ENCODE measurements around the gene CCDC50.

CCDC50 gene

GRCh38 chr3:191440532-191440931 lies 111.3 kb downstream of the CCDC50 start:
- Histone ChIP-seq H3K4me3 (ENCODE audit: insufficient read depth, low read length, poor library complexity, severe bottlenecking) (no peak overlapping the region), H3K27me3 (ENCODE audit: low read length) (no peaks in the 10 kb centered on the region)

GRCh38 chr3:191441687-191442086 lies 112.5 kb downstream of the CCDC50 start:
- Histone ChIP-seq H3K27me3 (ENCODE audit: low read length) (no peaks in the 10 kb centered on the region), H3K4me2 (ENCODE audit: low read depth, low read length, poor library complexity, severe bottlenecking) (no peak overlapping the region), H4K20me1 (ENCODE audit: low read depth, low read length) (no peaks in the 10 kb centered on the region), H3K79me2 (ENCODE audit: insufficient read depth, low read length) (no peaks in the 10 kb centered on the region), H3F3A (ENCODE audit: insufficient read depth) (no peaks in the 10 kb centered on the region), H3K4me3 (ENCODE audit: insufficient read depth, low read length, poor library complexity, severe bottlenecking) (no peak overlapping the region), H2AFZ (ENCODE audit: low read depth, low read length, severe bottlenecking) (no peak overlapping the region), H3K9me3 (ENCODE audit: insufficient read depth, low read length) (no peaks in the 10 kb centered on the region), H3K9me2 (replicated peaks; ENCODE audit: insufficient read depth, low read length) (no peaks in the 10 kb centered on the region), H3K36me3 (ENCODE audit: low read length) (no peaks in the 10 kb centered on the region), H3K9ac (ENCODE audit: low read length) (no peak overlapping the region), H3K27ac (ENCODE audit: low read depth, low read length) (no peak overlapping the region)
- TF ChIP-seq CTCF (IDR thresholded peaks at IDR 0.05; ENCODE audit: insufficient read depth, low read length, poor library complexity, severe bottlenecking) (no peak), EZH2phosphoT487 (conservative IDR thresholded peaks at IDR 0.05; ENCODE audit: low read length) (no peak)

More at GRCh38 chr3:191440532-191440931, 111.3 kb downstream of the CCDC50 start:
- Histone ChIP-seq H3F3A (ENCODE audit: insufficient read depth) (no peaks in the 10 kb centered on the region), H3K36me3 (ENCODE audit: low read length) (no peaks in the 10 kb centered on the region), H3K9me2 (replicated peaks; ENCODE audit: insufficient read depth, low read length) (no peaks in the 10 kb centered on the region), H3K9ac (ENCODE audit: low read length) (no peak overlapping the region), H4K20me1 (ENCODE audit: low read depth, low read length) (no peaks in the 10 kb centered on the region), H3K27ac (ENCODE audit: low read depth, low read length) (no peak overlapping the region), H3K79me2 (ENCODE audit: insufficient read depth, low read length) (no peaks in the 10 kb centered on the region), H2AFZ (ENCODE audit: low read depth, low read length, severe bottlenecking) (no peak overlapping the region), H3K4me2 (ENCODE audit: low read depth, low read length, poor library complexity, severe bottlenecking) (no peak overlapping the region), H3K9me3 (ENCODE audit: insufficient read depth, low read length) (no peaks in the 10 kb centered on the region)
- no peak for TF ChIP-seq EZH2phosphoT487 (conservative IDR thresholded peaks at IDR 0.05; ENCODE audit: low read length)

- Histone ChIP-seq H4K20me1 (ENCODE audit: low read depth, low read length) (no peaks in the 10 kb centered on the region), H2AFZ (ENCODE audit: low read depth, low read length, severe bottlenecking) (no peak overlapping the region), H3K4me3 (ENCODE audit: insufficient read depth, low read length, poor library complexity, severe bottlenecking) (no peak overlapping the region), H3K9me2 (replicated peaks; ENCODE audit: insufficient read depth, low read length) (no peaks in the 10 kb centered on the region), H3K9me3 (ENCODE audit: insufficient read depth, low read length) (no peaks in the 10 kb centered on the region), H3K4me2 (ENCODE audit: low read depth, low read length, poor library complexity, severe bottlenecking) (no peak overlapping the region), H3F3A (ENCODE audit: insufficient read depth) (no peaks in the 10 kb centered on the region), H3K27ac (ENCODE audit: low read depth, low read length) (no peak overlapping the region), H3K36me3 (ENCODE audit: low read length) (no peaks in the 10 kb centered on the region), H3K79me2 (ENCODE audit: insufficient read depth, low read length) (no peaks in the 10 kb centered on the region), H3K27me3 (ENCODE audit: low read length) (no peaks in the 10 kb centered on the region), H3K9ac (ENCODE audit: low read length) (no peak overlapping the region)
- TF ChIP-seq CTCF (IDR thresholded peaks at IDR 0.05; ENCODE audit: insufficient read depth, low read length, poor library complexity, severe bottlenecking) = no peak
Observed at GRCh38 chr3:191444569-191444968, 115.4 kb downstream of the CCDC50 start.

Data from SU-DHL-6 (cell line).